ENCODE results near the gene CTSC.

The CTSC gene

DNA sequence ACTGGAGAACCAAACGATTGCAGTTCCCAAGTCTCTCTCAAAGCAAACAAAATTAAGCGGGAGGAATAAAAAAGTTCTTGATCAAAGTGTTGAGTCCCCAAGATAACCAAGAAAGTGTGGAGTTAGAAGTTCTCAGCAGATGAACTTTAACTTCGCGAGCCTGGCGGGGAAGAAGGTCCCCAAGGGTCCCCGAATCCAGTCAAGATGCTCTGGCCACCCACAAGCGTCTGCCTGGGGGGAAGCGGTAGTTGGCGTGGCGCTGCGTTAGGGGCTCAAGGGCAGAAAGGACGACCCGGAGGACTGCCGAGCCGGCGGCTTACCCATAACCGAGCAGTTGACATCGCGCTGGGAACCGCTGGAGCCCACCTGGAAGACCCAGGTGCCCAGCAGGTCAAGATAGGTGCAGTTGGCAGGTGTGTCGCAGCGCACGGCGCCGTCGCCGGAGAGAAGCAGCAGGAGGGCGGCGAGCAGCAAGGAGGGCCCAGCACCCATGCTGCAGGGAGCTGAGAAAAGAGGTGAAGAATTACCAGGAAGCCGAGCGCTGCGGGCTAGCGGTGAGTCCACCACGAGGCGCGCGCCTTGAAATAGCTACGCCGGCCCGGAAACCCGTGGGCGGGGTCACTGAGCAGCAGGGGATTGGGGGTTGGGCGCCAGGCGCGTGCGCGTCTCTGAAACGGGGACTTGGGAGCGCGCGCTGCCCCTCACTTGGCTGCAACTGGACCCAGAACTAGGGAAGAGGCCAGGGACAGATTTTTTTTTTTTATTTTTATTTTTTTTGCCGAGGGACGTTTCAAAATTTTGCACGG, at the start of gene CTSC:
Gene CTSC (minus strand): TSS at position 556 of the 806 bp plus-strand sequence. CDS start 64 bp downstream, at position 492.
- TF ChIP-seq, protein P1, sequence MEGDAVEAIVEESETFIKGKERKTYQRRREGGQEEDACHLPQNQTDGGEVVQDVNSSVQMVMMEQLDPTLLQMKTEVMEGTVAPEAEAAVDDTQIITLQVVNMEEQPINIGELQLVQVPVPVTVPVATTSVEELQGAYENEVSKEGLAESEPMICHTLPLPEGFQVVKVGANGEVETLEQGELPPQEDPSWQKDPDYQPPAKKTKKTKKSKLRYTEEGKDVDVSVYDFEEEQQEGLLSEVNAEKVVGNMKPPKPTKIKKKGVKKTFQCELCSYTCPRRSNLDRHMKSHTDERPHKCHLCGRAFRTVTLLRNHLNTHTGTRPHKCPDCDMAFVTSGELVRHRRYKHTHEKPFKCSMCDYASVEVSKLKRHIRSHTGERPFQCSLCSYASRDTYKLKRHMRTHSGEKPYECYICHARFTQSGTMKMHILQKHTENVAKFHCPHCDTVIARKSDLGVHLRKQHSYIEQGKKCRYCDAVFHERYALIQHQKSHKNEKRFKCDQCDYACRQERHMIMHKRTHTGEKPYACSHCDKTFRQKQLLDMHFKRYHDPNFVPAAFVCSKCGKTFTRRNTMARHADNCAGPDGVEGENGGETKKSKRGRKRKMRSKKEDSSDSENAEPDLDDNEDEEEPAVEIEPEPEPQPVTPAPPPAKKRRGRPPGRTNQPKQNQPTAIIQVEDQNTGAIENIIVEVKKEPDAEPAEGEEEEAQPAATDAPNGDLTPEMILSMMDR (IDR thresholded peaks at IDR 0.05; ENCODE audit: control insufficient read depth, insufficient read depth, low read depth, low read length, missing control alignments): peak; percentile 5
- H3K4me3 ChIP-seq (ENCODE audit: control insufficient read depth, low read depth, low read length): peak within 1 kb of the TSS; percentile 89
- no peak for DNase-seq (ENCODE audit: low read depth)

DNA sequence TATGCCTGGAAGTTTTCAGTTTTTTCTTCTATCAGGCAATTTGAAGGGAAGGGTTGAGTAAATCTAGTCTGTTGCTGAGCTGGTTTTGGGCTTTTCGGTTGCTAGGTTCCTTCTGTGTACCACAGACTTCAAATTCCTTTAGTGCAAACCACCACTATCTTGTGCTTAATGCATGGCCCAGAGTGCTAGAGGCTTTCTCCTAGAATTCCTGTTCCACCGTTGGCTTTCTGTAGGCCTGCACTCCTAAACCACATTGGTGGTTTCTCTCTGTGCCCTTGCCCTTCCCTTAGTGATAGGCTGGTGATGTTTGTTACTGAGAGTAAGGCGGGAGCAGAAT, 47.1 kb upstream of the CTSC start:
- no peak for DNase-seq (ENCODE audit: low read depth)
- TF ChIP-seq, protein P1 (IDR thresholded peaks at IDR 0.05; ENCODE audit: control insufficient read depth, insufficient read depth, low read depth, low read length, missing control alignments): no peak
- no peak overlapping the region for H3K4me3 ChIP-seq (ENCODE audit: control insufficient read depth, low read depth, low read length)

DNA sequence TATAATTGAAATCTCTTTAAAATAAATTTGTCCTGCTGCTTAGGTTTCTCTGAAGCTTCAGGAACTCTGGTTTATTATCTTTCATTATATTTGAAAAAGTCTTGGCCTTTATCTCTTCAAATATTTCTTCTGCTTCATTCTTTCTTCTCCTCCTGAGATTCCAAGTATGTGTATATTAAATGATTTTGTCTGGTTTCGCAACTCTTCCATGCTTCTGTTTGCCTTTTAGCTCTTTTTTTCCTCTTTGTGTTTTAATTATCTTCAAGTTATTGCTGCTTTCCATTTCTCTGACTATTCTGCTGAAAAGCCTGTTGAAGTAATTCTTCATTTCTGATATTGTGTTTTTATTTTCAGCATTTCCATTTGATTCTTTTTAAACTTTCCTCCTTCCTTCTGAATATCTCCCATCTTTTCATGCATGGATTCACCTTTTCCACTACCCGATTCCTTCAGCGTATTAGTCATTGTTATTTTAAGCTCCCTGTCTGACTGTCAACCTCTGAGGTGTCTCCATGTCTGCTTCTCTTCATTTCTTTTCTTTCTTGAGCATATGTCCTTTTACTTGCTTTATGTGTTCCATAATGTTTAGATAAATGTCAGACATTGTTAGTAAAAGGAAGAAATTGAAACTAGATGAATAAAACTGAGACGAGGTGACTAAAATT, 46.6 kb upstream of the CTSC start:
- no peak overlapping the region for H3K4me3 ChIP-seq (ENCODE audit: control insufficient read depth, low read depth, low read length)
- no peak for DNase-seq (ENCODE audit: low read depth)
- TF ChIP-seq, protein P1 (IDR thresholded peaks at IDR 0.05; ENCODE audit: control insufficient read depth, insufficient read depth, low read depth, low read length, missing control alignments): no peak

DNA sequence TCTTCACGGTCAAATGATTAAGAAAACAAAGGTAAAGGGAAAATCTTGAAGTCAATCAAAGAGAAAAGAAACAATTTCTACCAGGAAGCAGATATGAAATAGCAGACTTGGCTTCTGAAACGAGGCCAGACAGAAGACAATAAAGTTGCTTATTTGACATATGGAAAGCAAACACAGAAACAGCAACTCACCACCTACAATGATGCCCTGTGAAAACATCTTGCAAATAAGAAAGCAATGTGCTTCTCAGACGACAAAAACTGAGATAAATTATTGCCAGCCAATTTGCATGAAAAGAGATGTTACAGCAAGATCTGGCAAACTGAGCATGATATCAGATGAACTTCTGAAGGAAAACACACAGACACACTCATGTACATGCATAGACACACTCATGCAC, 45.9 kb upstream of the CTSC start:
- TF ChIP-seq, protein P1 (IDR thresholded peaks at IDR 0.05; ENCODE audit: control insufficient read depth, insufficient read depth, low read depth, low read length, missing control alignments): no peak
- no peak overlapping the region for H3K4me3 ChIP-seq (ENCODE audit: control insufficient read depth, low read depth, low read length)
- no peak for DNase-seq (ENCODE audit: low read depth)

DNA sequence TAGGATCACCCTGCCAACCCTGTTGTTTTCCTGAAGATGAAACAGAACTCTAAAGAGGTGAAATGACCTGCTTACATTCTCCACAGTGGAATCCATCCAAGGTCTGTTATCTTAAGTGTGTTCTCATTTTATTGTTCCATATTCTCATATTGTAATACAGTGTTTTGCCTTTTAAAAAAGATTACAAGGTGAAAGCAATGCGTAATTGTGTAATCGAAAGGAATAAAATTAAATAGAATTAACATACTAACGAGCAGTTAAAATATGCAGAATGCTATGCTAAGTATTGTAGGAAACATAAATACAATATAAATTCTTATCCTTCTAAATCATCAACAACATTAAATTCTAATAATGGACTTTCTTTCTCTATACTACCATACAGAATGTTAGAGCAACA, 41.6 kb upstream of the CTSC start:
- H3K4me3 ChIP-seq (ENCODE audit: control insufficient read depth, low read depth, low read length): no peak overlapping the region
- TF ChIP-seq, protein P1 (IDR thresholded peaks at IDR 0.05; ENCODE audit: control insufficient read depth, insufficient read depth, low read depth, low read length, missing control alignments): no peak
- no peak for DNase-seq (ENCODE audit: low read depth)

DNA sequence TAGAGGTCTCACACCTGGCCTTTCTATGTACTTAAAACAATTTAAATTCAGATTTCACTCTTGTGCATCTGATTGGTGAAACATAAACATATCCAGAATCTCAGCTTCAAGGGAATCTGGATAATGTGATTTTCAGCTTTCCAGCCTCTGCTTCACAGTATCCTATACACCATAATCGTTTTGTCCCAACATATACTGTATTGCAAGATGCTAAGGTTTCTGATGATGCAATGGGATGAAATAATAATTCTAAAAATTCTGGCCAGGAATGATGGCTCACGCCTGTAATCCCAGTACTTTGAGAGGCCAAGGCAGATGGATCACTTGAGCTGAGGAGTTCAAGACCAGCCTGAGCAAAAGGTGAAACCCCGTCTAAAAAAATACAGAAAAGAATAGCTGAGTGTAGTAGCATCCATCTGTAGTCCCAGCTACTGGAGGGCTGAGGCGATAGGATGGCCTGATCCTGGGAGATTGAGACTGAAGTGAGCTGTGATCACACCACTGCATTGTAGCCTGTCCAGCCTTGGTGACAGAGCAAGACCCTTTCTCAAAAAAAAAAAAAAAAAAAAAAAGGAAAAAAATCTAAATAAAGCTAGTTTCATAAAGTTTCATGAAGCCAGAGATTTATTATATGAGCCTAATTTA, 41.0 kb upstream of the CTSC start:
- no peak for DNase-seq (ENCODE audit: low read depth)
- no peak overlapping the region for H3K4me3 ChIP-seq (ENCODE audit: control insufficient read depth, low read depth, low read length)
- TF ChIP-seq, protein P1 (IDR thresholded peaks at IDR 0.05; ENCODE audit: control insufficient read depth, insufficient read depth, low read depth, low read length, missing control alignments): no peak

All from AG09309 (cell line).